GM19438 (cell line): ENCODE data around the gene IGDCC3.

Source experiments
- ATAC-seq: cut with Tn5 transposase; IDR thresholded peaks from one replicate; pipeline ENCODE4 v1.9.1; 2021; ENCODE audit warnings: low read depth; ENCODE audit not compliant: unreplicated experiment

IGDCC3 gene

GRCh38 chr15:65377976-65378366, at the start of gene IGDCC3:
IGDCC3 (minus strand) TSS chr15:65378002; CDS start chr15:65377788, 214 bp downstream.
- ATAC-seq = no peak

- ATAC-seq = no peak
Measured at GRCh38 chr15:65426216-65426853, 48.5 kb upstream of the IGDCC3 start.

GRCh38 chr15:65424683-65425082, 46.9 kb upstream of the IGDCC3 start:
- ATAC-seq = no peak

- no peak for ATAC-seq
Measured at GRCh38 chr15:65423976-65424679, 46.3 kb upstream of the IGDCC3 start.

- no peak for ATAC-seq
Measured at GRCh38 chr15:65423150-65423975, 45.6 kb upstream of the IGDCC3 start.

- ATAC-seq = no peak
Measured at GRCh38 chr15:65421360-65422215, 43.8 kb upstream of the IGDCC3 start.

- ATAC-seq = no peak
Measured at GRCh38 chr15:65420975-65421359, 43.2 kb upstream of the IGDCC3 start.

GRCh38 chr15:65418596-65418995, 40.8 kb upstream of the IGDCC3 start:
- no peak for ATAC-seq

- no peak for ATAC-seq
Measured at GRCh38 chr15:65416845-65417416, 39.1 kb upstream of the IGDCC3 start.

GRCh38 chr15:65414841-65415621, 37.2 kb upstream of the IGDCC3 start:
- ATAC-seq = no peak

- ATAC-seq = no peak
Measured at GRCh38 chr15:65413760-65414144, 36.0 kb upstream of the IGDCC3 start.

GRCh38 chr15:65413051-65413759, 35.4 kb upstream of the IGDCC3 start:
- no peak for ATAC-seq

GRCh38 chr15:65412556-65412955, 34.8 kb upstream of the IGDCC3 start:
- ATAC-seq = no peak

- ATAC-seq = no peak
Measured at GRCh38 chr15:65411465-65412071, 33.8 kb upstream of the IGDCC3 start.

- no peak for ATAC-seq
Measured at GRCh38 chr15:65410972-65411371, 33.2 kb upstream of the IGDCC3 start.

- ATAC-seq = no peak
Measured at GRCh38 chr15:65410036-65410435, 32.2 kb upstream of the IGDCC3 start.

GRCh38 chr15:65409036-65409631, 31.3 kb upstream of the IGDCC3 start:
- no peak for ATAC-seq
